Tibial nerve (tissue), 4 donors: ENCODE results near the gene CFAP54.

Source experiments
- CTCF ChIP-seq, 5 experiments: fragments of 200-600 bp in 3 of 5; fragments of 450-650 bp in 2 of 5; sonication (generic) in 3 of 5; IDR thresholded peaks; one replicate each; pipeline ENCODE4 v1.5.1; 2016 to 2019; ENCODE audit warnings: antibody characterized with exemption in 5 of 5, mild to moderate bottlenecking in 3 of 5, moderate library complexity in 2 of 5
- EP300 ChIP-seq, 2 donors: sonication (generic); formaldehyde crosslinking; IDR thresholded peaks; one replicate each; pipeline ENCODE4 v1.6.1; 2017; ENCODE audit warnings: antibody characterized with exemption in 2 of 2, mild to moderate bottlenecking in 1 of 2
- POLR2A ChIP-seq, 2 donors: fragments of 450-650 bp; IDR thresholded peaks; one replicate each; pipeline ENCODE4 v1.6.1; 2017; ENCODE audit warnings: antibody characterized with exemption in 2 of 2, mild to moderate bottlenecking in 2 of 2, moderate library complexity in 2 of 2

GRCh38 chr12:96879301-96879700 lies 389.9 kb downstream of the CFAP54 start:
- TF ChIP-seq CTCF (IDR thresholded peaks at IDR 0.05) (no peak), POLR2A (IDR thresholded peaks at IDR 0.05) (no peak), EP300 (IDR thresholded peaks at IDR 0.05) (no peak)
